Right forelimb (tissue), 1 donor: Measurements from ENCODE around the gene PLIN4.
"Not testable (repeated sequence)": the region's sequence is repeated elsewhere in the genome, so short reads cannot be mapped to it uniquely, and the experiment has no call there.

Source experiments
- DNase-seq: peaks from one replicate; pipeline ENCODE4 v3.0.0-alpha.2; 2018

PLIN4 gene, protein sequence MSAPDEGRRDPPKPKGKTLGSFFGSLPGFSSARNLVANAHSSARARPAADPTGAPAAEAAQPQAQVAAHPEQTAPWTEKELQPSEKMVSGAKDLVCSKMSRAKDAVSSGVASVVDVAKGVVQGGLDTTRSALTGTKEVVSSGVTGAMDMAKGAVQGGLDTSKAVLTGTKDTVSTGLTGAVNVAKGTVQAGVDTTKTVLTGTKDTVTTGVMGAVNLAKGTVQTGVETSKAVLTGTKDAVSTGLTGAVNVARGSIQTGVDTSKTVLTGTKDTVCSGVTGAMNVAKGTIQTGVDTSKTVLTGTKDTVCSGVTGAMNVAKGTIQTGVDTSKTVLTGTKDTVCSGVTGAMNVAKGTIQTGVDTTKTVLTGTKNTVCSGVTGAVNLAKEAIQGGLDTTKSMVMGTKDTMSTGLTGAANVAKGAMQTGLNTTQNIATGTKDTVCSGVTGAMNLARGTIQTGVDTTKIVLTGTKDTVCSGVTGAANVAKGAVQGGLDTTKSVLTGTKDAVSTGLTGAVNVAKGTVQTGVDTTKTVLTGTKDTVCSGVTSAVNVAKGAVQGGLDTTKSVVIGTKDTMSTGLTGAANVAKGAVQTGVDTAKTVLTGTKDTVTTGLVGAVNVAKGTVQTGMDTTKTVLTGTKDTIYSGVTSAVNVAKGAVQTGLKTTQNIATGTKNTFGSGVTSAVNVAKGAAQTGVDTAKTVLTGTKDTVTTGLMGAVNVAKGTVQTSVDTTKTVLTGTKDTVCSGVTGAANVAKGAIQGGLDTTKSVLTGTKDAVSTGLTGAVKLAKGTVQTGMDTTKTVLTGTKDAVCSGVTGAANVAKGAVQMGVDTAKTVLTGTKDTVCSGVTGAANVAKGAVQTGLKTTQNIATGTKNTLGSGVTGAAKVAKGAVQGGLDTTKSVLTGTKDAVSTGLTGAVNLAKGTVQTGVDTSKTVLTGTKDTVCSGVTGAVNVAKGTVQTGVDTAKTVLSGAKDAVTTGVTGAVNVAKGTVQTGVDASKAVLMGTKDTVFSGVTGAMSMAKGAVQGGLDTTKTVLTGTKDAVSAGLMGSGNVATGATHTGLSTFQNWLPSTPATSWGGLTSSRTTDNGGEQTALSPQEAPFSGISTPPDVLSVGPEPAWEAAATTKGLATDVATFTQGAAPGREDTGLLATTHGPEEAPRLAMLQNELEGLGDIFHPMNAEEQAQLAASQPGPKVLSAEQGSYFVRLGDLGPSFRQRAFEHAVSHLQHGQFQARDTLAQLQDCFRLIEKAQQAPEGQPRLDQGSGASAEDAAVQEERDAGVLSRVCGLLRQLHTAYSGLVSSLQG (N-terminal part only)

DNA sequence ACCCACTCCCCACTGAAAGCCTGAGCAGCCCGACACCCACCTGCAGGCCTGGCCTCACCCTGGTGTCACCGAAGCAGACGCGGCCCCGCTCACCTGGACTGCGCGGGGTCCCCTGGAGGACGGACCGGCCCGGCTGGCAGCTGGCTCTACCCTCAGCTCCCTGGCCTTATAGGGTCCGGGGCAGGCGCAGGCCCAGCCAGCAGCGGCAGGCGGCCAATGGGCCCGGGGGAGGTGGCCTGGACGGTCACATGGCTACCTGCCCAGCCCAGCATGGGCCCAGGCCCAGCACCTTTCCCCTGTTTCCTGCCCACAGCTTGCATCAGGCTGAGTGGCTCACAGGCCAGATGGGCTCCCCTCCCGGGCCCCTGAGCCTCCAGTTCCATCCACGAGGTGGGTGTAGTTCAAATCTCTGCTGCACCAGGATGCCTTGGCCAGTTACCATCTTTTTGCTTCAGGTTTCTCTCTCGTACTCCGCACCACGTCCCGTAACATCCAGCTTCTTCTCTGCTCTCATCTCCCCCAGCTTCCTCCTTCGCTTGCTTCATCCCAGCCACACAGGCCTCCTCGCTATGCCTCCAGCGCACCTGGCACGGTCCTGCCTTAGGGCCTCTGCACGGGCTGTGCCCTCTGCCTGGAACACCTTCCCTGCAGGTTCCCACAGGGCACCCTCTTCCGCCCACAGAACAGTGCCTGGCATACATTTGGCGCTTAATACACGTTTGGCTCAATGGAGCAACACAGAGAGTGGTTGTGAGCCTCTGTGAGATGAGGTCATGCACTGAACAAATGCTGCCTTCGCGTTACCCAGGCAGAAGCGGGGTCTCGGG, at the start of gene PLIN4:
PLIN4 (minus strand) TSS at position 142 of the 827 bp plus-strand sequence. CDS start 214 bp downstream, outside the sequence.
- DNase-seq = no peak

DNA sequence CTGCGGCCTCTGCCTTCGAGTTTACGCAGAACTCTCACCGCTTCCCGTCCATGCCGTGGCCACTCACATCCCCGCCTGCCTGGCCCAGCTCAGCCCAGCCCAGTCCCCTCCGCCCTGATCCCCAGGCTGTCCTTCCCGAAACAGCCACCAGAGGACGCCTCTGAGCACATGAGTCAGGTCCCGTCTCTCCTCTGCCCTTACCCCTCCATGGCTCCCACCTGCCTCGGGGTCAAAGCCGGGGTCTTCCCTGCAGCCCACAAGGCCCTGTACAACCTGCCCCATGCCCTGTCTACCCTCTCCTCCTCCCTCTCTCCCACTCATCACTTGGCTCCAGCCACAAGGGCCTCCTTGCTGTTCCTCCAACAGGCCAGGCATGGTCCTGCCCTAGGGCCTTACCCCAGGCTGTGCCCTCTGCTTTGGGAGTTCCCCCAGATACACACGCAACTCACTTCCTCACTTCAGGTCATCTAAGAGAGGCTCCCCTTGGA, 49.3 kb upstream of the PLIN4 start:
- DNase-seq = no peak

DNA sequence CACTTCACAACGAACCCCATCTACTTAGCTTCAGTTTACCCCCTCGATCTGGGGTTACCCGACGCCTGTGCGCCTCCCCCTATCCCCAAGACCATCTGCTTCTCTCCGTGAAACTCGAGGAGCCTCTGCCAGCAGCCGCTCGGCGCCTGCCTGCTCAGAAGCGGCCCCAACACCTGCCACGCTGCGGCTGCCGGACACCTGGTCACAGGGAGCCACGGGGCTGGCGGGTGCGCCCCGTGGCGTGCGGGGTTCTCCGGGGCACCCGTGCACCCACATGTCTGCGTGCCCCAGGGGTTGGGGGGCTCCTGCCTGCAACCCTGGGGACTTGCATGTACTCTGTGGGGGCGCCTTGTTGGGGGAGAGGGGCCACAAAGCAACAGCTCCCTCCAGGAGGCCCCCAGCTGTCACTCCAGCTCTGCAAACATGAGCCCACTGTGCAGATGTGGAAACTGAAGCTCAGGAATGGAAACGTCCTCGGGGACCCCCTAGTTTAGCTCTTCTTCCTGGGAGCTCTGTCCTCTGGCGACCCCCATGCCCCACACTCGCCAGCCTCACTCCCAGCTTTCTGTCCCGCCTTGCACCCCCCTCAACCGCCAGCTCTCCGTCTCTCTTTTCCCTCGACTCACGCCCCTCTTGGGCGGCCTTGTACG, 48.2 kb upstream of the PLIN4 start:
- DNase-seq = no peak

- not testable (repeated sequence) for DNase-seq
Observed at GRCh38 chr19:4563562-4563961, 45.3 kb upstream of the PLIN4 start.

DNA sequence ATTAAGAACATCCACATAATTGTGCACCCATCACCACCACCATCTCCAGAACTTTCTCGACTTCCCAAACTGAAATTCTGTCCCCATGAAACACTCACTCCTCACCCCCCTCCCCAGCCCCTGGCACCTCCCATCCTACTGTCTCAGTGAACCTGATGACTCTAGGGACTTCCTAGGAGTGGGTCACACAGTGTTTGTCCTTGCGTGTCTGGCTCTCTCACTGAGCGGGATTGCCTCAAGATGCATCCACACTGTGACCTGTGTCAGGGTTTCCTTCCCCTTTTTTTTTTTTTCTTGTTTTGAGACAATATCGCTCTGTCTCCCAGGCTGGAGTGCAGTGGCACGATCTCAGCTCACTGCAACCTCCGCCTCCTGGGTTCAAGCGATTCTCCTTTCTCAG, 43.8 kb upstream of the PLIN4 start:
- not testable (repeated sequence) for DNase-seq

- no peak for DNase-seq
Observed at GRCh38 chr19:4559569-4559968, 41.3 kb upstream of the PLIN4 start, which contains the start of gene SEMA6B. Gene SEMA6B, minus strand, starts transcription at chr19:4559684. Its CDS starts 1,227 bp downstream, at chr19:4558457.

DNA sequence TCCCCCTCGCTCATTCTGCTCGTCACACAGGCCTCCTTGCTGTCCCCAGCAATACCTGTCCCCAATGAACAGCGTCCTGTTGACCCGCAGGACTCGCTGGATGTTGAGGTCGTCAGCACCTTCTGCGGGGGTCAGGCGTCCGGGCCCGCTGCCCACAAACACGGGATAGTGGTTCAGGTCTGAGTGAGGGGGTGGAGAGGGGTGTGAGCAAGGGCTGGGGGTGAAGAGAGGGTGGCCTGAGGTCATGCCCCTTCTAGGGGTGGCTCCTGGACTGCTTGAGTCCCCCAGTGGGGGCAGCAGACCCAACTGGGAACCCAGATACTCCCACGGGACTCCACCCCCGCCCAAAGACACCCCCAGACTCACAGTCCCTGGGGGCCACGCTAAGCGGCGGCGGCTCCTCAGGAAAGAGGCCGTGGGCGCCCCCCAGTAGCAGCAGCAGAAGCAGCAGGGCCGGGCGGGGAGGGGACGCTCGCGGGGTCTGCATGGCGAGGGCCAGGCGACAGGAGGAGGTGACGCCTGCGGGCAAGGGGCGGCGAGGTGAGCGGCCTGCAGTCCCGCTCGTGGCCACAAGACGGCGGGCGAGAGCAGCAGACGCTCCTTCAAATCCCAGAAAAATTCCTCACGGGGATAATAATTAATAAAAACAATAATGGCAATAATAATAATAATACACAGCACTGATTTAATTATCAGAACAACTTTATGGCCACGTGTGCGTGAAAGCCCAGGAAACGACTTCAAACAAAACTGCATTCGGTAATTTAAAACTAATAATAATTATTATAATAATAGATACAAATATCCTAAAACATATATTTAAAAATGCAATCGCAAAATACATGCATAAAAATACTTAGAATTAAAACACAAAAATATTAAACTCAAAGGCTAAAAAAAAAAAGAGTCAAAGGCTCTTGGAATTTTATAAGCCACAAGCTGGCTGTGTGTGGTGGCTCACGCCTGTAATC, 40.0 kb upstream of the PLIN4 start:
- no peak for DNase-seq

DNA sequence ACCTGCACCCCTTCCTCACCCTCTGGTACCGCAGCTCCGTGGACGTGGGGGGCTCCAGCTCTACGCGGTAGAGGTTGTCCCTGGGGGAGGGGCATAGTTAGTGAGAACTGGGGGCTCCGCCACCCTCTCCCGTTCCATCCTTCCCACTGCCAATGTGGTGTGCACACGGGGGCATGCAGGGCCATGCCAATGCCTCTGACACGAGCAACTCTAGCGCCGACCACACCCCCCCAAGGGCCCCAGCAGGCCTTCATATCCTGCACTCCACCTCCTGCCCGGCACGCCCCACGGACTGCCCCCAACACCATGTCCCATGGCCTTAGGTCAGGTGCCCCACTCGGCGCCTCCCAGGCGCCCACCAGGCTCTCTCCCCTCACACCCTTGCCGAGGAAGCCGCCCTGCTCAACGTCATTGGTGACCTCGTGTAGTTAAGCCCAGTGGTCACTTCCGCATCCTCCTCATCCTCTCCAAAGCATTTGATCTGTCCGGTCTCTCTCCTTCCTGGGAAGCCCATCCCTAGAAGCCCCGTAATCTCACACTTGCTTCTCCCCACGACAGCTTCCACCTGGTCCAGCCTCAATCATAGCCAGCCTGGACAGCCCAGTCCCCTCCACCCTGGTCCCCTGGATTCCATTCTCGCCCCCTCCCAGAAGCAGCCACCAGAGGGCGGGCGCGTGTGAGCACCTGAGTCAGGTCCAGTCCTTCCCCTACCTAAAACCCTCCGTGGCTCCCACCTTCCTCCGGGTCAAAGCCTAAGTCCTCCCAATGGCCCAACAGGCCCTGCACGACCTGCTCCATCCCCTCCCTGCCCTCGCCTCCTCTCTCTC, 39.1 kb upstream of the PLIN4 start:
- DNase-seq = no peak

DNA sequence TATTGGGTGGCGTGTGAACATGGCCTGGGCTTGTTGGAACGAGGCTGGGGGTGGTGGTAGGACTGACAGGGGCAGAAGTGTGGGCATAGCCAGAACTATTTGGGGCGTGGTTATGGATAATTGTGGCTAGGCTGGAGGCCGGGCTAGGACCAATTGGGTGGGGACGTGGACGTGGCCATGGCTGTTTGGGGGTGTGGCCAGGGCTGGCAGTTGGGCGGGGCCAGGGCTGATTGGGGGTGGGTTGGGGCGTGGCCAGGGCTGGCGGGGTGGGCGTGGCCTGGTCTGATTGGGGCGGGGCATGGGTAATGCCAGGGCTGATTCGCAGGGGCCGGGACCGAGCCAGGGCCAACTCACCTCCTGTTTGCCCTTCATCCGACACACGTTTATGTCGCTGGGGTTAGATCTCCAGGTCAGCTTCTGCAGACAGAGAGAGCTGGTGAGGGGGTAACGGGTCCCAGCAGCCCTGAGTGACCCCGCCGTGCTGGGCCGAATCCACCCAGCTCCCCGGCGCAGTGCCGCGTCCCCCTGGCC, 38.4 kb upstream of the PLIN4 start:
- no peak for DNase-seq

GRCh38 chr19:4555657-4556561, 37.6 kb upstream of the PLIN4 start:
- DNase-seq = no peak

GRCh38 chr19:4554717-4555116, 36.4 kb upstream of the PLIN4 start:
- DNase-seq = no peak

- DNase-seq = no peak
Observed at GRCh38 chr19:4553775-4554174, 35.5 kb upstream of the PLIN4 start.

DNA sequence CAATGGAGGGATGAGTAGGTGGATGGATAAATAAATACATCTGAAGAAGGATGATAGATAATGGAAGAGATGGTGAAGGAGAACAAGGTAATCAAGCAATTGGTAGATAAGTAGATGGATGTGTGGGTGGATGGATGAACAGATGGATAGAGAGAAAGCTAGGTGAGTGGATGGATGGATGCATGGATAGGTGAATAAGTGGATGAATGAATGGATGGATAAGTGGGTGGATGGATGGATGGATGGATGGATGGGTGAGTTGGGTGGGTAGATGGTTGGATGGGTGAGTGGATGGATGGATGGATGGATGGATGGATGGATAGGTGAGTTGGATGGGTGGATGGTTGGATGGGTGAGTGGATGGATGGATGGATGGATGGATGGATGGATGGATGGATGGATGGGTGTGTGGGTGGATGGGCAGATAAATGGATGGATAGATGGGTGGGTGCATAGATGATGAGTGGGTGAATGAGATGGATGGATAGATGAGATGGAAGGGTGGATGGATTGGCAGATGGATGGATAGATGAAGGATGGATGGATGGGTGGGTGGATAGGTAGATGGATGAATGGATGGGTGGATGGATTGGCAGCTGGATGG, 34.9 kb upstream of the PLIN4 start:
- no peak for DNase-seq

GRCh38 chr19:4552525-4552819, 34.2 kb upstream of the PLIN4 start:
- no peak for DNase-seq

- no peak for DNase-seq
Observed at GRCh38 chr19:4550479-4551050, 32.3 kb upstream of the PLIN4 start.

GRCh38 chr19:4550018-4550417, 31.7 kb upstream of the PLIN4 start:
- DNase-seq = no peak

DNA sequence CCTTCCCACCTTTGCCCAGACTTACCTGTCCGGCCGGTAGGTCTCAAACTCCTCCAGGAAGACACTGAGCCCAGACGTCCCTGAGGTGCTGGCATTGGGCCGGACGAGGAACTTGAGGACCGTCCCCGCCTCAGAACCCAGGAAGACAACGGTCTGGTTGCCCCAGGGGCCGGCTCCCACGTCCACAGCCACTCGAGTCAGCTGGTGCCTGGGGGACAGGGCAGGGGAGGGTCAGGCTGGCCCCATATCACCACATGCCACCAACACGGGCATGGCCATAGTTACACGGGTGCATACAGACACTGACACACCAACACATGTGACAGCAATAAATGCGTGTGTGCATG, 29.9 kb upstream of the PLIN4 start:
- no peak for DNase-seq
